GM21737 (cell line): ENCODE data around the gene AMT.

ENCODE experiments used
- ATAC-seq: cut with Tn5 transposase; IDR thresholded peaks from one replicate; pipeline ENCODE4 v1.9.1; 2021; ENCODE audit warnings: mild to moderate bottlenecking, moderate library complexity; ENCODE audit not compliant: unreplicated experiment

Gene AMT

GRCh38 chr3:49389297-49389696, 33.0 kb downstream of the AMT start:
- no peak for ATAC-seq

- no peak for ATAC-seq
Observed at GRCh38 chr3:49388289-49388820, 33.9 kb downstream of the AMT start.

- ATAC-seq, result no peak
Observed at GRCh38 chr3:49387721-49388120, 34.6 kb downstream of the AMT start.

- ATAC-seq, result no peak
Observed at GRCh38 chr3:49386056-49386756, 36.1 kb downstream of the AMT start.

- ATAC-seq, result no peak
Observed at GRCh38 chr3:49385617-49386016, 36.7 kb downstream of the AMT start.

GRCh38 chr3:49383387-49383786, 38.9 kb downstream of the AMT start:
- no peak for ATAC-seq

GRCh38 chr3:49378249-49378895, 43.9 kb downstream of the AMT start:
- no peak for ATAC-seq

GRCh38 chr3:49377483-49377882, 44.8 kb downstream of the AMT start:
- ATAC-seq, result no peak

GRCh38 chr3:49371946-49372345, 50.3 kb downstream of the AMT start:
- ATAC-seq, result no peak

- ATAC-seq, result no peak
Observed at GRCh38 chr3:49370585-49371290, 51.5 kb downstream of the AMT start.
